ENCODE data around the gene GNG14.

DNA sequence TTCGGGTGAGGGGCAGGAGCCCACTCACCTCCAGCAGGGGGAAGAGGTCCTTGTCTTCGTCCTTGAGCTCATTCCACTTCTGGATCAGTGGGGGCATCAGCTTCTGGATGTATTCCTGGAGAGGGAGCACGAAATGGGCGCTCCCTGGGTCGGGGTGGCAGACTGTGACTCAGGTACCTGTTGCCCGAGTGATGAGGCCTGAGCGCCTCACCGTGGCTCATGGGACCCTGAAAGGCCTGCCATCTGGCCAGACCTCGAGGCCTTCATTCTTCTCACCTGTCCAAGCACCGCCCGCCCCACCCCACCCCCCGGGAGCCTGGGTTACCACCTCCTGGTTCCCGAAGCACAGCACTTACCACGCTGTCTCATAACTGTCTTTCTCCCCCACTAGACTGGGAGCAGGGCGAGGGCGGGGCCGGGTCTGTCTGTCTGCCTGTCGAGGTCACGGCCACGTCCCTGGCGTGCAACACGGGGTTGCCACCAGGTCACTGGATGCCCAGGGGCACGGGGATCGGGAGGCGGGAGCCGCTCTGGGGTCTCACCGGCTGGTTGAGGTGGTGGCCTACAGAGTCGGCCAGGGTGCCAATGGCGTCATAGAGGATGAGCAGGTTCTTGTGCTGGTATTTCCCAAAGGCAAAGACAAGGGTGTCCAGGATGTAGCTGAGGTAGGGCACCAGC is 18.0 kb downstream of the GNG14 start:
- TF ChIP-seq, protein P1, sequence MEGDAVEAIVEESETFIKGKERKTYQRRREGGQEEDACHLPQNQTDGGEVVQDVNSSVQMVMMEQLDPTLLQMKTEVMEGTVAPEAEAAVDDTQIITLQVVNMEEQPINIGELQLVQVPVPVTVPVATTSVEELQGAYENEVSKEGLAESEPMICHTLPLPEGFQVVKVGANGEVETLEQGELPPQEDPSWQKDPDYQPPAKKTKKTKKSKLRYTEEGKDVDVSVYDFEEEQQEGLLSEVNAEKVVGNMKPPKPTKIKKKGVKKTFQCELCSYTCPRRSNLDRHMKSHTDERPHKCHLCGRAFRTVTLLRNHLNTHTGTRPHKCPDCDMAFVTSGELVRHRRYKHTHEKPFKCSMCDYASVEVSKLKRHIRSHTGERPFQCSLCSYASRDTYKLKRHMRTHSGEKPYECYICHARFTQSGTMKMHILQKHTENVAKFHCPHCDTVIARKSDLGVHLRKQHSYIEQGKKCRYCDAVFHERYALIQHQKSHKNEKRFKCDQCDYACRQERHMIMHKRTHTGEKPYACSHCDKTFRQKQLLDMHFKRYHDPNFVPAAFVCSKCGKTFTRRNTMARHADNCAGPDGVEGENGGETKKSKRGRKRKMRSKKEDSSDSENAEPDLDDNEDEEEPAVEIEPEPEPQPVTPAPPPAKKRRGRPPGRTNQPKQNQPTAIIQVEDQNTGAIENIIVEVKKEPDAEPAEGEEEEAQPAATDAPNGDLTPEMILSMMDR (IDR thresholded peaks at IDR 0.05): no peak
- TF ChIP-seq POLR2A (IDR thresholded peaks at IDR 0.05): no peak
